ENCODE data around the gene RBM44. TPM values are rescaled to one million over a fixed set of nuclear protein-coding genes. Genes with fewer than 3 reads are reported as not detected.

The RBM44 gene
- total RNA-seq, 1 experiment from 2014 or later = 0.95 TPM

GRCh38 chr2:237868631-237869342, 70.2 kb downstream of the RBM44 start:
- Histone ChIP-seq H3K9me3 (ENCODE audit: low read depth, low read length, poor library complexity, severe bottlenecking) (no peaks in the 10 kb centered on the region), H3K27ac (ENCODE audit: low read depth, low read length, poor library complexity, severe bottlenecking) (no peak overlapping the region), H3K27me3 (replicated peaks; ENCODE audit: insufficient read depth, low read depth, low read length, poor library complexity) (no peaks in the 10 kb centered on the region), H3K4me3 (ENCODE audit: low read depth, low read length, poor library complexity, severe bottlenecking) (no peak overlapping the region), H3K4me1 (ENCODE audit: insufficient read depth, low read length, poor library complexity, severe bottlenecking) (peaks cover 4% of the 10 kb centered on the region), H3K36me3 (ENCODE audit: insufficient read depth, low read length, poor library complexity, severe bottlenecking) (no peaks in the 10 kb centered on the region)
- ChIA-PET POLR2A (ENCODE audit: low non-redundant PET) (no interaction called here), CTCF (no interaction called here)
- no peak for DNase-seq (ENCODE audit: low spot score)
- BruUV-seq (replicated peaks) = no TSS peak
- no peak for TF ChIP-seq EZH2 (IDR thresholded peaks at IDR 0.05; ENCODE audit: borderline replicate concordance, low read depth, low read length, poor library complexity, severe bottlenecking)
- TF ChIP-seq, protein P1, sequence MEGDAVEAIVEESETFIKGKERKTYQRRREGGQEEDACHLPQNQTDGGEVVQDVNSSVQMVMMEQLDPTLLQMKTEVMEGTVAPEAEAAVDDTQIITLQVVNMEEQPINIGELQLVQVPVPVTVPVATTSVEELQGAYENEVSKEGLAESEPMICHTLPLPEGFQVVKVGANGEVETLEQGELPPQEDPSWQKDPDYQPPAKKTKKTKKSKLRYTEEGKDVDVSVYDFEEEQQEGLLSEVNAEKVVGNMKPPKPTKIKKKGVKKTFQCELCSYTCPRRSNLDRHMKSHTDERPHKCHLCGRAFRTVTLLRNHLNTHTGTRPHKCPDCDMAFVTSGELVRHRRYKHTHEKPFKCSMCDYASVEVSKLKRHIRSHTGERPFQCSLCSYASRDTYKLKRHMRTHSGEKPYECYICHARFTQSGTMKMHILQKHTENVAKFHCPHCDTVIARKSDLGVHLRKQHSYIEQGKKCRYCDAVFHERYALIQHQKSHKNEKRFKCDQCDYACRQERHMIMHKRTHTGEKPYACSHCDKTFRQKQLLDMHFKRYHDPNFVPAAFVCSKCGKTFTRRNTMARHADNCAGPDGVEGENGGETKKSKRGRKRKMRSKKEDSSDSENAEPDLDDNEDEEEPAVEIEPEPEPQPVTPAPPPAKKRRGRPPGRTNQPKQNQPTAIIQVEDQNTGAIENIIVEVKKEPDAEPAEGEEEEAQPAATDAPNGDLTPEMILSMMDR (conservative IDR thresholded peaks at IDR 0.05; ENCODE audit: low read depth, low read length) = no peak
- intact Hi-C loops (cut with micrococcal nuclease; ENCODE audit: unreplicated experiment) = no loop called here

GRCh38 chr2:237869343-237870102, 70.9 kb downstream of the RBM44 start:
- Histone ChIP-seq H3K4me3 (ENCODE audit: low read depth, low read length, poor library complexity, severe bottlenecking) (no peak overlapping the region), H3K9me3 (ENCODE audit: low read depth, low read length, poor library complexity, severe bottlenecking) (no peaks in the 10 kb centered on the region), H3K27ac (ENCODE audit: low read depth, low read length, poor library complexity, severe bottlenecking) (no peak overlapping the region), H3K4me1 (ENCODE audit: insufficient read depth, low read length, poor library complexity, severe bottlenecking) (peaks cover 4% of the 10 kb centered on the region), H3K27me3 (replicated peaks; ENCODE audit: insufficient read depth, low read depth, low read length, poor library complexity) (no peaks in the 10 kb centered on the region), H3K36me3 (ENCODE audit: insufficient read depth, low read length, poor library complexity, severe bottlenecking) (no peaks in the 10 kb centered on the region)
- no peak for TF ChIP-seq EZH2 (IDR thresholded peaks at IDR 0.05; ENCODE audit: borderline replicate concordance, low read depth, low read length, poor library complexity, severe bottlenecking)
- TF ChIP-seq, protein P1 (conservative IDR thresholded peaks at IDR 0.05; ENCODE audit: low read depth, low read length) = no peak
- POLR2A ChIA-PET (ENCODE audit: low non-redundant PET) = no interaction called here
- CTCF ChIA-PET = no interaction called here
- no TSS peak for BruUV-seq (replicated peaks)
- intact Hi-C loops (cut with micrococcal nuclease; ENCODE audit: unreplicated experiment) = no loop called here
- DNase-seq (ENCODE audit: low spot score) = no peak

DNA sequence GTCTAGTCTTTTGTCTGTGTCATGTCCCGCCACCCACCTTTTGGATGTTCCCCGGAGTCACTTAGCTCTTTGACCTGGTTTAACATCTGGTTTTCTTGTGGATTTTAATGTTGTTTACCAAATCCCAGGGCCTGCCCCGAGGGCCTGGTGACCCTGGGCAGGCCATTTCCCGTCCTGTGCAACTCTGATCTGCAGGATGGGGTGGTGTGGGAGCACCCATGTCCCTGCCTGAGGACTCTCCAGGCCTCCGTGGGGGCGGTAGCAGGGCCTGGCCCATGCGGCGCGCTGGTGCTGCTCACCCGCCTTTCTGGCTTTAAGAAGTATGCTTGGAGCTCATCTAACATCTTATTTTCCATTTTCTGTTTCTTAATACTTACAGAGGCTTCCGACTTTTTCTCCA, 71.5 kb downstream of the RBM44 start:
- Histone ChIP-seq H3K4me1 (ENCODE audit: insufficient read depth, low read length, poor library complexity, severe bottlenecking) (peaks cover 4% of the 10 kb centered on the region), H3K4me3 (ENCODE audit: low read depth, low read length, poor library complexity, severe bottlenecking) (no peak overlapping the region), H3K9me3 (ENCODE audit: low read depth, low read length, poor library complexity, severe bottlenecking) (no peaks in the 10 kb centered on the region), H3K27me3 (replicated peaks; ENCODE audit: insufficient read depth, low read depth, low read length, poor library complexity) (no peaks in the 10 kb centered on the region), H3K27ac (ENCODE audit: low read depth, low read length, poor library complexity, severe bottlenecking) (no peak overlapping the region), H3K36me3 (ENCODE audit: insufficient read depth, low read length, poor library complexity, severe bottlenecking) (no peaks in the 10 kb centered on the region)
- intact Hi-C loops (cut with micrococcal nuclease; ENCODE audit: unreplicated experiment) = no loop called here
- no TSS peak for BruUV-seq (replicated peaks)
- POLR2A ChIA-PET (ENCODE audit: low non-redundant PET) = no interaction called here
- TF ChIP-seq, protein P1 (conservative IDR thresholded peaks at IDR 0.05; ENCODE audit: low read depth, low read length) = no peak
- TF ChIP-seq EZH2 (IDR thresholded peaks at IDR 0.05; ENCODE audit: borderline replicate concordance, low read depth, low read length, poor library complexity, severe bottlenecking) = no peak
- DNase-seq (ENCODE audit: low spot score) = no peak
- CTCF ChIA-PET = no interaction called here
